B cell (primary cell): ENCODE measurements around the gene ZBTB7A. TPM values are rescaled to one million over a fixed set of nuclear protein-coding genes. Genes with fewer than 3 reads are reported as not detected.

Source experiments
- ATAC-seq: fragments of 200-7000 bp; cut with Tn5 transposase; one replicate; pipeline ENCODE4 v1.10.0; 2021; ENCODE audit warnings: low read depth, mild to moderate bottlenecking, moderate number of reproducible peaks, moderate library complexity
- CTCF ChIA-PET: fragments of 350-600 bp; sonication (Branson Sonifier 250); formaldehyde crosslinking; loops from one replicate; lab custom pipeline; 2021; ENCODE audit warnings: antibody characterized with exemption, inconsistent platforms; lab: Charles Lee
- POLR2A ChIA-PET: fragments of 350-600 bp; sonication (Branson Sonifier 250); formaldehyde crosslinking; loops from one replicate; lab custom pipeline; 2021; ENCODE audit warnings: antibody characterized with exemption; lab: Charles Lee
- DNase-seq: peaks from one replicate; pipeline ENCODE4 v3.0.0; 2013
- H2AFZ ChIP-seq: 2 replicates; pipeline ENCODE4 v1.6.1; 2012; ENCODE audit warnings: mild to moderate bottlenecking, low read depth, low read length; ENCODE audit not compliant: insufficient read depth, poor library complexity, severe bottlenecking
- H3K27ac ChIP-seq, 2 donors: 1 replicate in 1 of 2; 2 replicates in 1 of 2; pipeline ENCODE4 v1.5.1; 2012 to 2013; ENCODE audit warnings: low read length in 2 of 2, mild to moderate bottlenecking in 2 of 2, moderate library complexity in 1 of 2
- H3K27me3 ChIP-seq, 4 experiments: fragments of 200-600 bp in 1 of 4; sonication (generic) in 1 of 4; replicated peaks in 1 of 4; 1 replicate in 2 of 4; 2 replicates in 2 of 4; pipeline versions ENCODE4 v1.6.1 to v1.7.0; 2013 to 2016; ENCODE audit warnings: low read length in 3 of 4, mild to moderate bottlenecking in 2 of 4, mixed read lengths in 1 of 4, moderate library complexity in 1 of 4; ENCODE audit not compliant: insufficient read depth in 4 of 4, control insufficient read depth in 3 of 4; ENCODE audit errors: control extremely low read depth in 1 of 4
- H3K36me3 ChIP-seq, 2 experiments: replicated peaks in 1 of 2; 1 replicate in 1 of 2; 2 replicates in 1 of 2; pipeline versions ENCODE4 v1.6.1 to v1.7.1; 2013; ENCODE audit warnings: low read length in 1 of 2; ENCODE audit not compliant: insufficient read depth in 2 of 2, control insufficient read depth in 1 of 2; ENCODE audit errors: control extremely low read depth in 1 of 2, extremely low read depth in 1 of 2
- H3K4me1 ChIP-seq, 2 donors: fragments of 200-600 bp in 1 of 2; sonication (generic) in 1 of 2; 1 replicate in 1 of 2; 2 replicates in 1 of 2; pipeline versions ENCODE4 v1.5.1 to v1.6.1; 2013 to 2017; ENCODE audit warnings: low read length in 2 of 2; ENCODE audit not compliant: control insufficient read depth in 2 of 2, insufficient read depth in 2 of 2
- H3K4me2 ChIP-seq: replicated peaks from 2 replicates; pipeline ENCODE3; 2012; ENCODE audit warnings: mild to moderate bottlenecking, low read depth, low read length; ENCODE audit not compliant: poor library complexity, severe bottlenecking
- H3K4me3 ChIP-seq, 5 experiments: fragments of 200-600 bp in 1 of 5; sonication (generic) in 1 of 5; 1 replicate in 3 of 5; 2 replicates in 2 of 5; pipeline versions ENCODE4 v1.5.1 to v1.7.0; 2011 to 2016; ENCODE audit warnings: low read length in 4 of 5, mild to moderate bottlenecking in 4 of 5, low read depth in 2 of 5, control low read depth in 1 of 5, moderate library complexity in 1 of 5; ENCODE audit not compliant: insufficient read depth in 1 of 5; ENCODE audit errors: control extremely low read depth in 1 of 5, extremely low read depth in 1 of 5
- H3K79me2 ChIP-seq: fragments of 200-600 bp; sonication (generic); one replicate; pipeline ENCODE4 v1.6.0; 2016; ENCODE audit warnings: low read length; ENCODE audit not compliant: control insufficient read depth, insufficient read depth
- H3K9ac ChIP-seq: fragments of 200-600 bp; sonication (generic); 2 replicates; pipeline ENCODE4 v1.6.1; 2017; ENCODE audit warnings: mild to moderate bottlenecking, low read length, moderate library complexity
- H3K9me3 ChIP-seq, 3 donors: one replicate each; pipeline versions ENCODE4 v1.6.1 to v1.7.1; 2013; ENCODE audit warnings: low read length in 2 of 3; ENCODE audit not compliant: control insufficient read depth in 2 of 3, insufficient read depth in 1 of 3; ENCODE audit errors: control extremely low read depth in 1 of 3
- H4K20me1 ChIP-seq: 2 replicates; pipeline ENCODE4 v1.6.0; 2012; ENCODE audit warnings: mild to moderate bottlenecking, low read length; ENCODE audit not compliant: insufficient read depth, control insufficient read depth, poor library complexity, severe bottlenecking
- H3K27ac Mint-ChIP-seq: one replicate; pipeline ENCODE4 v1.8.0; 2021; ENCODE audit warnings: mixed read lengths
- H3K27me3 Mint-ChIP-seq: one replicate; pipeline ENCODE4 v1.8.0; 2021; ENCODE audit warnings: mixed read lengths
- H3K4me1 Mint-ChIP-seq: one replicate; pipeline ENCODE4 v1.8.0; 2021; ENCODE audit warnings: mixed read lengths
- H3K4me3 Mint-ChIP-seq: one replicate; pipeline ENCODE4 v1.8.0; 2021; ENCODE audit warnings: mixed read lengths
- H3K9me3 Mint-ChIP-seq: one replicate; pipeline ENCODE4 v1.8.0; 2022; ENCODE audit warnings: mixed read lengths; ENCODE audit not compliant: insufficient read depth
- EZH2 ChIP-seq: IDR thresholded peaks from 2 replicates; pipeline ENCODE4 v1.6.1; 2012; ENCODE audit warnings: borderline replicate concordance, low read depth, mild to moderate bottlenecking, moderate library complexity, low read length; ENCODE audit not compliant: insufficient read depth, poor library complexity, severe bottlenecking
- WGBS: methylation state at CpG from one replicate; pipeline ENCODE4 v1.1.5; 2013; ENCODE audit warnings: missing lambda C conversion rate; ENCODE audit not compliant: insufficient coverage; 5-methylcytosine and 5-hydroxymethylcytosine counted together
- intact Hi-C: fragments of 100-400 bp; cut with micrococcal nuclease; formaldehyde crosslinking; loops from one replicate; pipeline ENCODE4 v1.10.0; 2022
- polyA plus RNA-seq: library from polyadenylated mRNA; depleted of rRNA; stranded (reverse); fragments of >200 nt; gene quantifications from 2 replicates; pipeline ENCODE4 v1.2.3, GENCODE V29; 2012
- total RNA-seq, 2 donors: library from RNA; stranded (reverse); fragments of 120-200 nt in 1 of 2; gene quantifications; 1 replicate in 1 of 2; 2 replicates in 1 of 2; pipeline versions ENCODE4 v1.2.3 to v1.2.4, GENCODE V29; 2013 to 2022
- TF ChIP-seq, protein P1 (sequence below): fragments of 200-600 bp; IDR thresholded peaks from one replicate; pipeline ENCODE4 v1.8.0; 2022; ENCODE audit warnings: antibody characterized with exemption, mild to moderate bottlenecking

Gene ZBTB7A
- total and polyA plus RNA-seq, 2 donors (not counting 1 experiment from before 2014, with no cell fraction given) = 24.8 to 62.6 TPM

- ATAC-seq (no peak), DNase-seq (peak; percentile 70)
- Histone ChIP-seq H2AFZ (no peak overlapping the region), H4K20me1 (peaks cover 55% of the 10 kb centered on the region), H3K4me3 (peak overlapping the region in 4 of 5 experiments; percentile 56 to 78 (median 67)), H3K27me3 (no peaks in the 10 kb centered on the region), H3K36me3 (peaks cover 0 to 26% of the 10 kb centered on the region in 2 experiments), H3K4me1 (peaks cover 57 to 70% of the 10 kb centered on the region in 2 donors), H3K9ac (peak overlapping the region; percentile 79), H3K9me3 (no peaks in the 10 kb centered on the region), H3K4me2 (peak overlapping the region; percentile 98), H3K79me2 (peaks cover 64% of the 10 kb centered on the region), H3K27ac (peak overlapping the region; percentile 62 to 87)
- no peaks in the 10 kb centered on the region for H3K9me3 Mint-ChIP-seq
- peak overlapping the region; percentile 87 for H3K4me3 Mint-ChIP-seq
- H3K27ac Mint-ChIP-seq = no peak overlapping the region
- intact Hi-C loops = loop anchor here (5.0 to 10.0 kb wide), 2 partner anchors 118 to 890 kb away; partner anchors contain the start of genes ANKRD24, S1PR4 and SIRT6
- ChIA-PET CTCF (interaction anchor here (0.6 to 1.0 kb wide), 2 partner anchors 58 to 75 kb away, joined by 3 read pairs; no protein-coding TSS in a partner anchor), POLR2A (interaction anchor here (0.8 to 2.3 kb wide), 3 partner anchors 45 to 79 kb away, joined by 3 to 8 read pairs (median 6); partner anchors contain the start of genes EEF2 and PIAS4)
- peaks cover 47% of the 10 kb centered on the region for H3K4me1 Mint-ChIP-seq
- H3K27me3 Mint-ChIP-seq = no peaks in the 10 kb centered on the region
- 1% methylated on average over 48 of the region's 57 CpGs for WGBS
- no peak for TF ChIP-seq EZH2
- TF ChIP-seq, protein P1, sequence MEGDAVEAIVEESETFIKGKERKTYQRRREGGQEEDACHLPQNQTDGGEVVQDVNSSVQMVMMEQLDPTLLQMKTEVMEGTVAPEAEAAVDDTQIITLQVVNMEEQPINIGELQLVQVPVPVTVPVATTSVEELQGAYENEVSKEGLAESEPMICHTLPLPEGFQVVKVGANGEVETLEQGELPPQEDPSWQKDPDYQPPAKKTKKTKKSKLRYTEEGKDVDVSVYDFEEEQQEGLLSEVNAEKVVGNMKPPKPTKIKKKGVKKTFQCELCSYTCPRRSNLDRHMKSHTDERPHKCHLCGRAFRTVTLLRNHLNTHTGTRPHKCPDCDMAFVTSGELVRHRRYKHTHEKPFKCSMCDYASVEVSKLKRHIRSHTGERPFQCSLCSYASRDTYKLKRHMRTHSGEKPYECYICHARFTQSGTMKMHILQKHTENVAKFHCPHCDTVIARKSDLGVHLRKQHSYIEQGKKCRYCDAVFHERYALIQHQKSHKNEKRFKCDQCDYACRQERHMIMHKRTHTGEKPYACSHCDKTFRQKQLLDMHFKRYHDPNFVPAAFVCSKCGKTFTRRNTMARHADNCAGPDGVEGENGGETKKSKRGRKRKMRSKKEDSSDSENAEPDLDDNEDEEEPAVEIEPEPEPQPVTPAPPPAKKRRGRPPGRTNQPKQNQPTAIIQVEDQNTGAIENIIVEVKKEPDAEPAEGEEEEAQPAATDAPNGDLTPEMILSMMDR = no peak
Measured at GRCh38 chr19:4064496-4065260, 2.0 kb downstream of the ZBTB7A start.
